Measurements from ENCODE around the gene IL10RA.
A peak's percentile ranks its signal among the peaks of the same experiment; 100 is the strongest.

IL10RA gene

GRCh38 chr11:118027694-118028093, 41.5 kb downstream of the IL10RA start:
- no peak overlapping the region for H3K4me2 ChIP-seq (ENCODE audit: low read length)
- TF ChIP-seq, protein P1, sequence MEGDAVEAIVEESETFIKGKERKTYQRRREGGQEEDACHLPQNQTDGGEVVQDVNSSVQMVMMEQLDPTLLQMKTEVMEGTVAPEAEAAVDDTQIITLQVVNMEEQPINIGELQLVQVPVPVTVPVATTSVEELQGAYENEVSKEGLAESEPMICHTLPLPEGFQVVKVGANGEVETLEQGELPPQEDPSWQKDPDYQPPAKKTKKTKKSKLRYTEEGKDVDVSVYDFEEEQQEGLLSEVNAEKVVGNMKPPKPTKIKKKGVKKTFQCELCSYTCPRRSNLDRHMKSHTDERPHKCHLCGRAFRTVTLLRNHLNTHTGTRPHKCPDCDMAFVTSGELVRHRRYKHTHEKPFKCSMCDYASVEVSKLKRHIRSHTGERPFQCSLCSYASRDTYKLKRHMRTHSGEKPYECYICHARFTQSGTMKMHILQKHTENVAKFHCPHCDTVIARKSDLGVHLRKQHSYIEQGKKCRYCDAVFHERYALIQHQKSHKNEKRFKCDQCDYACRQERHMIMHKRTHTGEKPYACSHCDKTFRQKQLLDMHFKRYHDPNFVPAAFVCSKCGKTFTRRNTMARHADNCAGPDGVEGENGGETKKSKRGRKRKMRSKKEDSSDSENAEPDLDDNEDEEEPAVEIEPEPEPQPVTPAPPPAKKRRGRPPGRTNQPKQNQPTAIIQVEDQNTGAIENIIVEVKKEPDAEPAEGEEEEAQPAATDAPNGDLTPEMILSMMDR (IDR thresholded peaks at IDR 0.05; ENCODE audit: low read depth, low read length): peak; percentile 29; the same call in 1 of the 2 replicates
- no peak for TF ChIP-seq EZH2phosphoT487 (IDR thresholded peaks at IDR 0.05; ENCODE audit: low read depth)
- H2AFZ ChIP-seq (ENCODE audit: low read depth, low read length): no peak overlapping the region
- 0 out of 2 replicates have a peak, but pooled peaks cover 4% of the 10 kb centered on the region for H3K9me3 ChIP-seq (ENCODE audit: insufficient read depth, low read length)
- no peaks in the 10 kb centered on the region for H3K79me2 ChIP-seq (ENCODE audit: low read length)
- H4K20me1 ChIP-seq (ENCODE audit: insufficient read depth, low read length): no peaks in the 10 kb centered on the region
- no peak overlapping the region for H3K4me3 ChIP-seq (ENCODE audit: low read length)
- H3K9ac ChIP-seq (ENCODE audit: low read length): no peak overlapping the region
- H3K4me1 ChIP-seq (ENCODE audit: low read length): peaks cover 48% of the 10 kb centered on the region
- no peak overlapping the region for H3K27ac ChIP-seq (ENCODE audit: low read length)
- no peaks in the 10 kb centered on the region for H3K27me3 ChIP-seq (ENCODE audit: low read depth, low read length)
- H3K36me3 ChIP-seq (replicated peaks; ENCODE audit: low read depth, low read length): peaks cover 2% of the 10 kb centered on the region

GRCh38 chr11:118028626-118029025, 42.4 kb downstream of the IL10RA start:
- no peak for TF ChIP-seq EZH2phosphoT487 (IDR thresholded peaks at IDR 0.05; ENCODE audit: low read depth)
- TF ChIP-seq, protein P1 (IDR thresholded peaks at IDR 0.05; ENCODE audit: low read depth, low read length): no peak
- H4K20me1 ChIP-seq (ENCODE audit: insufficient read depth, low read length): no peaks in the 10 kb centered on the region
- H2AFZ ChIP-seq (ENCODE audit: low read depth, low read length): no peak overlapping the region
- H3K4me2 ChIP-seq (ENCODE audit: low read length): peak overlapping the region; percentile 22
- peaks cover 2% of the 10 kb centered on the region for H3K36me3 ChIP-seq (replicated peaks; ENCODE audit: low read depth, low read length)
- H3K9me3 ChIP-seq (ENCODE audit: insufficient read depth, low read length): 0 out of 2 replicates have a peak, but pooled peaks cover 4% of the 10 kb centered on the region
- H3K4me1 ChIP-seq (ENCODE audit: low read length): peaks cover 57% of the 10 kb centered on the region
- H3K79me2 ChIP-seq (ENCODE audit: low read length): no peaks in the 10 kb centered on the region
- no peak overlapping the region for H3K4me3 ChIP-seq (ENCODE audit: low read length)
- H3K27me3 ChIP-seq (ENCODE audit: low read depth, low read length): no peaks in the 10 kb centered on the region
- H3K9ac ChIP-seq (ENCODE audit: low read length): peak overlapping the region; percentile 20; the same call in 1 of the 2 replicates
- peak overlapping the region; percentile 58 for H3K27ac ChIP-seq (ENCODE audit: low read length)

DNA sequence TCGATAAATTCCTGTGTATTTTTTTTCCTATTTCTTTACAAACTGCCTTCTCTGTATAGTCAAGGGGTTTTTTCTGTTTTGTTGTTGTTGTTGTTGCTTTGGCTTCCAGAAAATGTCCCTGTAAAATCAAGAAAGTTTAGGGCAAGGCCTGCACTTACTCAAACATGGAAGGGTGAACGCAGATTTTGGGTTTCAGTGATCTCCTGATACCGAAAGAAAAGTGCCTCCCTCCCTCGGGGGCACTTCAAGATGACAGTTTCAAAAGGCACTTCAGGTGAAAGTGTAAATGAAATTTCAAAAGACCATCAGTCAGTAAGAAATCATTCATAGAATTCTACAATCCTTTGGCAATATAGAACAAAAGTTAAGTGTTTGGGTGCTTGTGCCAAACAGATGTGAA, 47.2 kb downstream of the IL10RA start:
- TF ChIP-seq, protein P1 (IDR thresholded peaks at IDR 0.05; ENCODE audit: low read depth, low read length): no peak
- TF ChIP-seq EZH2phosphoT487 (IDR thresholded peaks at IDR 0.05; ENCODE audit: low read depth): no peak
- Histone ChIP-seq H3K4me1 (ENCODE audit: low read length) (peaks cover 72% of the 10 kb centered on the region), H3K79me2 (ENCODE audit: low read length) (no peaks in the 10 kb centered on the region), H3K4me3 (ENCODE audit: low read length) (peak overlapping the region; percentile 10; the same call in 1 of the 2 replicates), H3K9ac (ENCODE audit: low read length) (peak overlapping the region; percentile 71), H3K9me3 (ENCODE audit: insufficient read depth, low read length) (no peaks in the 10 kb centered on the region), H3K27me3 (ENCODE audit: low read depth, low read length) (no peaks in the 10 kb centered on the region), H3K4me2 (ENCODE audit: low read length) (peak overlapping the region; percentile 49), H3K36me3 (replicated peaks; ENCODE audit: low read depth, low read length) (peaks cover 2% of the 10 kb centered on the region), H3K27ac (ENCODE audit: low read length) (peak overlapping the region; percentile 95), H4K20me1 (ENCODE audit: insufficient read depth, low read length) (no peaks in the 10 kb centered on the region), H2AFZ (ENCODE audit: low read depth, low read length) (no peak overlapping the region)

- Histone ChIP-seq H4K20me1 (ENCODE audit: insufficient read depth, low read length) (no peaks in the 10 kb centered on the region), H3K27me3 (ENCODE audit: low read depth, low read length) (no peaks in the 10 kb centered on the region), H2AFZ (ENCODE audit: low read depth, low read length) (no peak overlapping the region), H3K27ac (ENCODE audit: low read length) (0 out of 2 replicates have a peak overlapping the region, but pooled peaks have one; percentile 36), H3K79me2 (ENCODE audit: low read length) (no peaks in the 10 kb centered on the region), H3K9ac (ENCODE audit: low read length) (no peak overlapping the region), H3K4me3 (ENCODE audit: low read length) (no peak overlapping the region), H3K9me3 (ENCODE audit: insufficient read depth, low read length) (no peaks in the 10 kb centered on the region), H3K4me1 (ENCODE audit: low read length) (peaks cover 52% of the 10 kb centered on the region), H3K4me2 (ENCODE audit: low read length) (no peak overlapping the region), H3K36me3 (replicated peaks; ENCODE audit: low read depth, low read length) (no peaks in the 10 kb centered on the region)
- TF ChIP-seq, protein P1 (IDR thresholded peaks at IDR 0.05; ENCODE audit: low read depth, low read length): no peak
Measured at GRCh38 chr11:118042141-118042540, 55.9 kb downstream of the IL10RA start.

Measured in OCI-LY3 (cell line).